HG02970 (cell line): ENCODE measurements around the gene GPR141.

Experiments
- ATAC-seq: cut with Tn5 transposase; IDR thresholded peaks from one replicate; pipeline ENCODE4 v1.9.1; 2021; ENCODE audit warnings: mild to moderate bottlenecking, moderate library complexity, moderate number of reproducible peaks; ENCODE audit not compliant: unreplicated experiment, low FRiP score

Gene GPR141

GRCh38 chr7:37771801-37772200 lies 88.2 kb downstream of the GPR141 start:
- ATAC-seq, result no peak

GRCh38 chr7:37775921-37776320 lies 92.4 kb downstream of the GPR141 start:
- no peak for ATAC-seq

- ATAC-seq, result no peak
Measured at GRCh38 chr7:37781156-37781555, 97.6 kb downstream of the GPR141 start.

DNA sequence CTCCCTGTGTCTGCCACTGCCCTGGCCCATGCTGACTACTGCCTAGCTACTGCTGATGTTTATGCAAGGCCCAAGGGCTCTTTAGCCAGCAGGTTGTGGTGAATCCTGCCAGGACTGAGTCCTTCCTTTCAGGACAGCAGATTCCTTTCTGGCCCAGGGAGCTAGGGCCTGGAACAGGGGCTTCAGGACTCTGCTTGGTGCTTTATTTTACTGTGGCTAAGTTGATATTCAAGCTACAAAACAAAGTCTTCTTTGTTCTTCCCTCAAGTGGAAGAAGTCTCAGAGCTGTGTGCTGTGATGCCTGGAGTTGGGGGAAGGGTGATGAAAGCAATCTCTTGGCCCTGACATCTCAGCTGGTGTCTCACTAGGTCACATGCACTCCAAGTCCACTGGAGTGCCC lies 98.6 kb downstream of the GPR141 start:
- ATAC-seq, result no peak

DNA sequence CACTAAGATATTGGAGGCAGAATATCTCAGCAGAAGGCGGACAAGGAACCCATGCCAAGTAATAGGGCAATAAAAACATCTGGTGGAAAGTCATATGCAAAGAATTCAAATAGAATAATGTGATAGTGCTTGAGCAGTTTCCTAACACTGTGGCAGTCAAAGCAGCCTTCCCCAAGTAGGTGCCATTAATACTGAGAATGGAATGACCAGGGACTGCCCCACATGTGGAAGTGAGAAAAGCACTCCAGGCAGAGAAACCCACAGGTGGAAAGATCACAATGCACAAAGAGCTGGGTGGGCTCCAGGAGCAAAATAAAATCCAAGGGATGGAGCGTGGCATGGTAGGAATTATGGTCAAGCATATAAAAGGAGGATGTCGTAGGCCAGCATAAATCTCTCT lies 100.4 kb downstream of the GPR141 start:
- no peak for ATAC-seq

- ATAC-seq, result peak; percentile 69
Measured at GRCh38 chr7:37786741-37787569, 103.4 kb downstream of the GPR141 start.
